ENCODE results near the gene BDKRB1.

DNA sequence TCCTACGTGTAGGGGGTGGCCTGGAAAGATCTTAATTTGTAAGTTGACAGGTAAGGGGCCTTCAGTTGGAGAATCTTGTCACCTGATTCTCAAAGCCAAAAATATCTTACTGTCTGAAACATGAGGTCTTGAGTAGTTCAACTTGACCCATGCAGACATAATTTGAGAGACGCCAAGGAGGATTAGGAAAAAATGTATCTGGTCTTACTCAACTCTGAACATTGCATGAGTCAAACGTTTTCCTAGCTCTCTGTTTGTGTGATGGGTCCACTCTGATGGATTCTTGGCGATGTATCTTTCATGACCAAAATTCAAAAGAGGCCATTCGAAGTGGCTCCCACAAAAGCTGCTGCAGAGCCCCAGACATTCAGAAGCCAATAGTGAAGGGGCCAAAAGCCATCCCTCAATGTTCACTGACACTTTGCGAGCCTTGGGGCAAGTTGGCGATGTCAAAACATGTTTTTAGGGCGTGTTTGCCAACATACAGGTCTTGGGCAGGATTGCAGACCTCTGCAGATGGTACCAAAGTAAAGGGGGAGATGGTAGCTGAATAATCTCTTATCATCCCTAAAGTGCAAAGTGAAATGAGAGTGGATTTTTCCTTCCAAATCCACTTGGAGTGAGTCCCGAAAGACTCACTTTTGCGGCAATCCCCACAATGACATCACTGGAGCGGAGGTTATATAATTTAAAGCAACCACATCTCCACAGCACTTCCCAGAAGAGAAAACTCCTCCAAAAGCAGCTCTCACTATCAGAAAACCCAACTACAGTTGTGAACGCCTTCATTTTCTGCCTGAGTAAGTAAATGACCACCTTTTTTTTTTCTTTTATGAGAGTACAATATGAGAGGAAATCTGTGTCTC is at the start of gene BDKRB1:
- no peak for TF ChIP-seq CTCF (IDR thresholded peaks at IDR 0.05)
- TF ChIP-seq POLR2A (IDR thresholded peaks at IDR 0.05) = no peak
